Right lobe of liver (tissue), 4 donors: ENCODE data around the gene NAT8L.

ENCODE experiments used
- CTCF ChIP-seq, 4 donors: fragments of 200-600 bp in 3 of 4; fragments of 450-650 bp in 1 of 4; IDR thresholded peaks; one replicate each; pipeline versions ENCODE4 v1.5.1 to v1.8.0; 2016 to 2022; ENCODE audit warnings: antibody characterized with exemption in 4 of 4, mild to moderate bottlenecking in 2 of 4
- POLR2A ChIP-seq: fragments of 450-650 bp; IDR thresholded peaks from one replicate; pipeline ENCODE4 v1.6.1; 2017; ENCODE audit warnings: antibody characterized with exemption, mild to moderate bottlenecking
- donor health status: DM: no; HTN: no; CAD: no.
- donor health status: DM: no; HTN: no; CAD: no.
- donor health status: DM: no; HTN: yes; CAD: no.

GRCh38 chr4:2080429-2081300 lies 21.5 kb downstream of the NAT8L start:
- TF ChIP-seq CTCF (IDR thresholded peaks at IDR 0.05) = no peak
- no peak for TF ChIP-seq POLR2A
